Cardiac fibroblast (primary cell): ENCODE measurements around the gene GNRH2.
"Not testable (repeated sequence)": the region's sequence is repeated elsewhere in the genome, so short reads cannot be mapped to it uniquely, and the experiment has no call there.

ENCODE experiments used
- DNase-seq, 2 donors: peaks; one replicate each; pipeline versions ENCODE4 v3.0.0 to v3.0.0-alpha.2; 2010; ENCODE audit warnings: low read depth in 2 of 2
- H3K4me3 ChIP-seq, 2 donors: replicated peaks in 1 of 2; 1 replicate in 1 of 2; 2 replicates in 1 of 2; pipeline ENCODE4 v1.5.1; 2011; ENCODE audit warnings: low read depth in 2 of 2, low read length in 2 of 2, mild to moderate bottlenecking in 2 of 2, moderate library complexity in 1 of 2
- TF ChIP-seq, protein P1 (sequence below): IDR thresholded peaks from one replicate; pipeline ENCODE4 v1.5.1; 2011; ENCODE audit warnings: low read depth, mild to moderate bottlenecking, low read length, inconsistent platforms

The GNRH2 gene

DNA sequence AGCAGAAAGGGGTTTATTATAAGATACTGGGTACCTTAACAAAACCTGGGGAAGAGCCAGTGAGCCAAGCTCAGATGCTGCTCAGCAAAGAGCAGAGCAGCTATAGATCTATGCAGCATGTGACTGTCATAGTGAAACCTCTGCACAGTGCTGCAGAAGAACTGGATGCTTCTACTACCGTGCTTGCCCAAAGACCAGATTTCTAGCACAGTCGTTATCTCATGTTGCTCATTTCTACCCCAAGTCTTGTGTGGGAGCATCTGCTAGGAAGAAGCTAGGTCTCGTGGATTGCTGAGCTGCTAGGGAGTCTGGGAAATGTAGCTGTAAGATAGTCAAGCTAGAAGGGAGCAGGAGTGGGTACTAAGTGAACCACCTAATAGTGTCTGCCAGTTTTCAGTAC, 31.7 kb upstream of the GNRH2 start:
- H3K4me3 ChIP-seq: no peak overlapping the region
- DNase-seq: no peak

DNA sequence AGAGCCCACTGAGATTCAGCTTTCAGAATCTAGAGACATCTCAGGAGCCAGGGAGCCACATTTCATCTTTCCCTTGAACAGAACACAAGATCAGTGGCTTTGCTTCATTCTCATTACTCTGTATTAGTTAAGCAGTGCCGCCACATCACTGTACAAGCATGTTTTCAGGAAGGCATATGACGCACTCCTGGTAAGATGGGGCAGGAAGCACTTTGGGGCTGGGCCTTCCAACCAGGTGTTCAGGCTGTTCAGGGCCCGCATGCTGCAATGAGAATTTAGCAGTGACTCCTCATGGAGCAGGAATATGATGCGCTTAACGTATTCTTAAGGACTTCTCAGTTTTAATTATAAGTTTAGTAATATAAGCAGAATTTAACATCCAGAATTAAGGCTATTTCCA, 29.7 kb upstream of the GNRH2 start:
- DNase-seq: no peak

More for the DNA sequence above, 31.7 kb upstream of the GNRH2 start:
- TF ChIP-seq, protein P1, sequence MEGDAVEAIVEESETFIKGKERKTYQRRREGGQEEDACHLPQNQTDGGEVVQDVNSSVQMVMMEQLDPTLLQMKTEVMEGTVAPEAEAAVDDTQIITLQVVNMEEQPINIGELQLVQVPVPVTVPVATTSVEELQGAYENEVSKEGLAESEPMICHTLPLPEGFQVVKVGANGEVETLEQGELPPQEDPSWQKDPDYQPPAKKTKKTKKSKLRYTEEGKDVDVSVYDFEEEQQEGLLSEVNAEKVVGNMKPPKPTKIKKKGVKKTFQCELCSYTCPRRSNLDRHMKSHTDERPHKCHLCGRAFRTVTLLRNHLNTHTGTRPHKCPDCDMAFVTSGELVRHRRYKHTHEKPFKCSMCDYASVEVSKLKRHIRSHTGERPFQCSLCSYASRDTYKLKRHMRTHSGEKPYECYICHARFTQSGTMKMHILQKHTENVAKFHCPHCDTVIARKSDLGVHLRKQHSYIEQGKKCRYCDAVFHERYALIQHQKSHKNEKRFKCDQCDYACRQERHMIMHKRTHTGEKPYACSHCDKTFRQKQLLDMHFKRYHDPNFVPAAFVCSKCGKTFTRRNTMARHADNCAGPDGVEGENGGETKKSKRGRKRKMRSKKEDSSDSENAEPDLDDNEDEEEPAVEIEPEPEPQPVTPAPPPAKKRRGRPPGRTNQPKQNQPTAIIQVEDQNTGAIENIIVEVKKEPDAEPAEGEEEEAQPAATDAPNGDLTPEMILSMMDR: no peak

DNA sequence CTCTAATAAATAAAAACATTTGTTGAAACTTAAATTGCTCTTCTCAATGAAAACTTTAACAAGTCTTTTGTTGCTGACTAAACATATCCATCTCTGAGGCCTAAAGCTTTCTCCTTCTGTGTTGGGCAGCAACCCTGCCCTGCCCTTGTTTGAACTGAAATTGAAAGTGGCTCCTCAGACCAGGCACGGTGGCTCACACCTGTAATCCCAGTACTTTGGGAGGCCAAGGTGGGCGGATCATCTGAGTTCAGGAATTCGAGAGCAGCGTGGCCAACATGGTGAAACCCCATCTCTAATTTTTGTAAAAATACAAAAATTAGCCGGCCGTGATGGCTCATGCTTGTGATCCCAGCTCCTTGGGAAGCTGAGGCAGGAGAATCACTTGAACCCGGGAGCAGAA, 29.2 kb upstream of the GNRH2 start:
- H3K4me3 ChIP-seq: no peak overlapping the region
- DNase-seq: no peak
- TF ChIP-seq, protein P1: no peak

More for the DNA sequence above, 29.7 kb upstream of the GNRH2 start:
- TF ChIP-seq, protein P1: no peak
- no peak overlapping the region for H3K4me3 ChIP-seq

DNA sequence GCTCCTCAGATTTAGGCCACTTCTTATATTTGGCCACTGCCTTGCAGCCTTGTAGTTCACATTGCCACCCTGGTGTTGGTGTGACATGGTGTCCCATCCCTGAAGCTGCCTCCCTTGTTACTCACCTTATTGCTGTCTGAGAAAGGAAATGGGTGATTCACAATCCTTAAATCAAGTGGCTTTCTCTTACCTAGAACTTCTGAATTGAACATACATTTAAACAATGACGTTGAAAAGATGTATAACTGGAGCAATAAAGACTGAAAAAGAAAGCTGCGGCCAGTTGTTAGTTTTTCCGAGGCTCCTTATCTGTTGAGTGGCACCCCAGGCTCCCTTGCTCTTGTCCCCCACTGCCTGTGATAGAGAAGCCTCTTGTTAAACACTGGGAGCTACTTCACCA, 28.8 kb upstream of the GNRH2 start:
- peak in 1 of 2 donors; percentile 7 for DNase-seq
- TF ChIP-seq, protein P1: no peak
- H3K4me3 ChIP-seq: no peak overlapping the region

DNA sequence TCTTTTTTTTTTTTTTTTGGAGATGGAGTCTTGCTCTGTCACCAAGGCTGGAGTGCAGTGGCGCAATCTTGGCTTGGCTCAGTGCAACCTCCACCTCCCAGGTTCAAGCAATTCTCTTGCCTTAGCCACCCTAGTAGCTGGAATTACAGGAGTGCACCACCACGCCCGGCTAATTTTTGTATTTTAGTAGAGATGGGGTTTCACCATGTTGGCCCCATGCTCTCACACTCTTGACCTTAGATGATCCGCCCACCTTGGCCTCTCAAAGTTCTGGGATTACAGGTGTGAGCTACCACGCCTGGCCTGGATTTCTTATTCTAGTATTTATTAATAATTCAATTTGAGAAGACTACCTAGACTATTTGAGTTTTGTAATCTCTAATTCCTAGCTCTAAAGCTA, 28.1 kb upstream of the GNRH2 start:
- DNase-seq: not testable (repeated sequence)

DNA sequence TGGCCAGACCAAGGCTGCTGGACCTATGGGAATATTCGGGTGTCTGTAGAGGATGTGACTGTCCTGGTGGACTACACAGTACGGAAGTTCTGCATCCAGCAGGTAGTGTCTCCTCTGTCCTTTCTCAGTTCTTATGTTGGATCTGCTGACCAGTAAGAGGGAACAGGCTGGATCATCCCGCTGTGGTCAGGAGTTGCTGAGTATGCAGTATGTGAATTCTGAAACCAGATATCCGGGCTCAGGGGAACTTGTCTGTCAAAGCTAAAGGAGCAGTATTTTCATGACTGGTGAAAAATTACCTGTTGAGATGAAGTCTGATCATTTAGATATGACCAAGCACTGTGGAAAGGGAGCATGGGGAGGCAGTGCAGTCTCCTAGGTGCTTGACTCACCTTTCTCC, 22.1 kb upstream of the GNRH2 start:
- DNase-seq: no peak

More for the DNA sequence above, 28.1 kb upstream of the GNRH2 start:
- H3K4me3 ChIP-seq: not testable (repeated sequence)

DNA sequence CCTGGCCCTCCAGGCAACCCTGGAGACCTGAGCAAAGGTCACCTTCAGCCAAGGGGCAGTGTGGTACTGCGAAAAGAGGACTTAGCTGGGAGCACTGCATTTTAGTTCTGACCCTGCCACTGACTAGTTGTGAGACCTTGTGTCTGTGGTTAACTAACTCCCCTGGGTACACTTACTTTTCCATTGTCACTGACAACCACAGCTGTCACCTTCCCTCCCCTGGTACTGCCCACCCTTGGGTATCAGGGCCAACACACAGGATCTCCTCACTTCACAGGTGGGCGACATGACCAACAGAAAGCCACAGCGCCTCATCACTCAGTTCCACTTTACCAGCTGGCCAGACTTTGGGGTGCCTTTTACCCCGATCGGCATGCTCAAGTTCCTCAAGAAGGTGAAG, 21.6 kb upstream of the GNRH2 start:
- no peak for DNase-seq
- H3K4me3 ChIP-seq: no peak overlapping the region
- TF ChIP-seq, protein P1: no peak

More for the DNA sequence above, 22.1 kb upstream of the GNRH2 start:
- TF ChIP-seq, protein P1: no peak
- no peak overlapping the region for H3K4me3 ChIP-seq

DNA sequence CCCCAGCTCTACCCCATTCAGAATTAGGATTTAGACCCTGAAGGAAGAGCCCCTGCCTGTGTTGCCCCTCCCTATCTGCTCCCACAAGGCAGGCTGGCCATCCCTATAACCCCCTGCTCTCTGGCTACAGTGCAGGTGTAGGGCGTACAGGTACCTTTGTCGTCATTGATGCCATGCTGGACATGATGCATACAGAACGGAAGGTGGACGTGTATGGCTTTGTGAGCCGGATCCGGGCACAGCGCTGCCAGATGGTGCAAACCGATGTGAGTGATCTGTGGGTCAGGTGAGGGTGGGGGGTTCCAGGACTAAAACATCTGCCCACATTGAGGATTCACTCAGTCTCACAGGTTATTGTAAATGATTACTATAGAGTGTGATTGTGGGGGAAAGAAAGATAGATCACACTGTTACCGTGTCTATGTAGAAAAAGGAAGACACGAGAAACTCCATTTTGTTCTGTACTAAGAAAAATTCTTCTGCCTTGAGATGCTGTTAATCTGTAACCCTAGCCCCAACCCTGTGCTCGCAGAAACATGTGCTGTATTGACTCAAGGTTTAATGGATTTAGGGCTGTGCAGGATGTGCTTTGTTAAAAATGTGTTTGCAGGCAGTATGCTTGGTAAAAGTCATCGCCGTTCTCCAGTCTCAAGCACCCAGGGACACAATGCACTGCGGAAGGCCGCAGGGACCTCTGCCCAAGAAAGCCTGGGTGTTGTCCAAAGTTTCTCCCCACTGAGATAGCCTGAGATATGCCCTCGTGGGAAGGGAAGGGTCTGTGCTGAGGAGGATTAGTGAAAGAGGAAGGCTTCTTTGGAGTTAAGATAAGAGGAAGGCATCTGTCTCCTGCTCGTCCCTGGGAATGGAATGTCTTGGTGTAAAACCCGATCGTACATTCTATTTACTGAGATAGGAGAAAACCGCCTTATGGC, 20.6 kb upstream of the GNRH2 start:
- DNase-seq: peak in 1 of 2 donors; percentile 6
- not testable (repeated sequence) for H3K4me3 ChIP-seq
